Liver (tissue), 9 donors: Measurements from ENCODE around the gene OR2A5. TPM values are rescaled to one million over a fixed set of nuclear protein-coding genes. Genes with fewer than 3 reads are reported as not detected.

Experiments used
- DNase-seq: peaks from one replicate; pipeline ENCODE4 v3.0.0-alpha.2; 2017; ENCODE audit warnings: low spot score
- H3K27ac ChIP-seq, 2 donors: one replicate each; pipeline ENCODE4 v1.7.0; 2013; ENCODE audit warnings: inconsistent platforms in 2 of 2, low read length in 2 of 2, control low read depth in 1 of 2, low read depth in 1 of 2, mild to moderate bottlenecking in 1 of 2
- H3K27me3 ChIP-seq, 4 donors: one replicate each; pipeline versions ENCODE4 v1.6.1 to v1.7.0; 2013; ENCODE audit warnings: low read length in 3 of 4, inconsistent platforms in 1 of 4, mild to moderate bottlenecking in 1 of 4, moderate library complexity in 1 of 4; ENCODE audit not compliant: control insufficient read depth in 4 of 4, insufficient read depth in 4 of 4
- H3K36me3 ChIP-seq, 4 donors: one replicate each; pipeline versions ENCODE4 v1.6.1 to v1.7.0; 2013; ENCODE audit warnings: low read length in 3 of 4, mild to moderate bottlenecking in 3 of 4, low read depth in 1 of 4, moderate library complexity in 1 of 4; ENCODE audit not compliant: control insufficient read depth in 4 of 4, insufficient read depth in 3 of 4
- H3K4me1 ChIP-seq, 4 donors: one replicate each; pipeline versions ENCODE4 v1.6.1 to v1.7.0; 2013; ENCODE audit warnings: low read length in 3 of 4, mild to moderate bottlenecking in 3 of 4, moderate library complexity in 1 of 4; ENCODE audit not compliant: control insufficient read depth in 4 of 4, insufficient read depth in 4 of 4
- H3K4me3 ChIP-seq, 3 donors: one replicate each; pipeline versions ENCODE4 v1.6.1 to v1.7.0; 2013; ENCODE audit warnings: low read length in 3 of 3, control low read depth in 1 of 3, low read depth in 1 of 3, mild to moderate bottlenecking in 1 of 3
- H3K9ac ChIP-seq, 2 donors: one replicate each; pipeline ENCODE4 v1.7.0; 2013; ENCODE audit warnings: low read length in 2 of 2, mild to moderate bottlenecking in 2 of 2, moderate library complexity in 2 of 2, control low read depth in 1 of 2, low read depth in 1 of 2
- H3K9me3 ChIP-seq, 4 donors: one replicate each; pipeline versions ENCODE4 v1.6.1 to v1.7.0; 2013; ENCODE audit warnings: low read length in 3 of 4; ENCODE audit not compliant: control insufficient read depth in 4 of 4
- EGR1 ChIP-seq, 2 donors: IDR thresholded peaks; 2 replicates each; pipeline ENCODE4 v1.6.1; 2016 to 2018; ENCODE audit warnings: antibody characterized with exemption in 2 of 2, low read depth in 2 of 2
- FOXA1 ChIP-seq: IDR thresholded peaks from 2 replicates; pipeline ENCODE4 v1.6.1; 2016; ENCODE audit warnings: antibody characterized with exemption
- GABPA ChIP-seq, 2 donors: IDR thresholded peaks in 1 of 2; conservative IDR thresholded peaks in 1 of 2; 2 replicates each; pipeline ENCODE4 v1.6.1; 2016; ENCODE audit warnings: antibody characterized with exemption in 2 of 2, mild to moderate bottlenecking in 1 of 2, moderate library complexity in 1 of 2
- HNF4A ChIP-seq, 2 donors: conservative IDR thresholded peaks; 2 replicates each; pipeline ENCODE4 v1.6.1; 2016; ENCODE audit warnings: antibody characterized with exemption in 2 of 2, mild to moderate bottlenecking in 2 of 2
- HNF4G ChIP-seq: IDR thresholded peaks from 2 replicates; pipeline ENCODE4 v1.6.1; 2016; ENCODE audit warnings: antibody characterized with exemption
- JUND ChIP-seq, 2 donors: IDR thresholded peaks; 2 replicates each; pipeline ENCODE4 v1.6.1; 2016; ENCODE audit warnings: antibody characterized with exemption in 2 of 2
- NR2F2 ChIP-seq: IDR thresholded peaks from 2 replicates; pipeline ENCODE4 v1.6.1; 2016; ENCODE audit warnings: antibody characterized with exemption
- RAD21 ChIP-seq, 2 donors: IDR thresholded peaks; 2 replicates each; pipeline ENCODE4 v1.6.1; 2016; ENCODE audit warnings: antibody characterized with exemption in 2 of 2, mild to moderate bottlenecking in 2 of 2
- RXRA ChIP-seq, 2 donors: IDR thresholded peaks; 2 replicates each; pipeline ENCODE4 v1.6.1; 2017 to 2018; ENCODE audit warnings: antibody characterized with exemption in 2 of 2, mild to moderate bottlenecking in 1 of 2
- SP1 ChIP-seq: IDR thresholded peaks from 2 replicates; pipeline ENCODE4 v1.6.1; 2018; ENCODE audit warnings: antibody characterized with exemption, mild to moderate bottlenecking
- TAF1 ChIP-seq: conservative IDR thresholded peaks from 2 replicates; pipeline ENCODE4 v1.6.1; 2016; ENCODE audit warnings: antibody characterized with exemption, mild to moderate bottlenecking
- WGBS: extraction: QIAGEN DNeasy Blood & Tissue Kit; methylation state at CpG from one replicate; pipeline ENCODE4 v1.1.7; 2013; 5-methylcytosine and 5-hydroxymethylcytosine counted together
- polyA plus RNA-seq, 2 donors: library from polyadenylated mRNA; stranded (reverse) in 1 of 2; unstranded in 1 of 2; fragments of 200-250 nt in 1 of 2; fragments of >200 nt in 1 of 2; fragmentation: Nextera tagmentation in 1 of 2; extraction: Ambion mirVana in 1 of 2; gene quantifications; one replicate each; pipeline versions ENCODE4 v1.2.1 to v1.2.3, GENCODE V29; 2013 to 2015
- total RNA-seq, 2 donors: library from RNA; depleted of rRNA; stranded (reverse); fragments of >200 nt; gene quantifications; one replicate each; pipeline ENCODE4 v1.2.3, GENCODE V29; 2014
- TF ChIP-seq, protein P1 (sequence below): IDR thresholded peaks from 2 replicates; pipeline ENCODE4 v1.6.1; 2016; ENCODE audit warnings: antibody characterized with exemption
- TF ChIP-seq, protein P2 (sequence below): IDR thresholded peaks from 2 replicates; pipeline ENCODE4 v1.6.1; 2016; ENCODE audit warnings: antibody characterized with exemption
- TF ChIP-seq, protein P3 (sequence below): IDR thresholded peaks from 2 replicates; pipeline ENCODE4 v1.6.1; 2016; ENCODE audit warnings: antibody characterized with exemption, mild to moderate bottlenecking
- TF ChIP-seq, protein P4 (sequence below): IDR thresholded peaks from 2 replicates; pipeline ENCODE4 v1.6.1; 2016; ENCODE audit warnings: antibody characterized with exemption
- donor health status: healthy.
- donor health status: healthy.
- donor health status: healthy.
- donor health status: healthy.
- donor health status: healthy.

OR2A5 gene, protein sequence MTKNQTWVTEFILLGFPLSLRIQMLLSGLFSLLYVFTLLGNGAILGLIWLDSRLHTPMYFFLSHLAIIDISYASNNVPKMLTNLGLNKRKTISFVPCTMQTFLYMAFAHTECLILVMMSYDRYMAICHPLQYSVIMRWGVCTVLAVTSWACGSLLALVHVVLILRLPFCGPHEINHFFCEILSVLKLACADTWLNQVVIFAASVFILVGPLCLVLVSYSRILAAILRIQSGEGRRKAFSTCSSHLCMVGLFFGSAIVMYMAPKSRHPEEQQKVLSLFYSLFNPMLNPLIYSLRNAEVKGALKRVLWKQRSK
- total RNA-seq (under 1 TPM in 1 of 2 donors, not detected in 1; 0.28 TPM), polyA plus RNA-seq (not detected)

DNA sequence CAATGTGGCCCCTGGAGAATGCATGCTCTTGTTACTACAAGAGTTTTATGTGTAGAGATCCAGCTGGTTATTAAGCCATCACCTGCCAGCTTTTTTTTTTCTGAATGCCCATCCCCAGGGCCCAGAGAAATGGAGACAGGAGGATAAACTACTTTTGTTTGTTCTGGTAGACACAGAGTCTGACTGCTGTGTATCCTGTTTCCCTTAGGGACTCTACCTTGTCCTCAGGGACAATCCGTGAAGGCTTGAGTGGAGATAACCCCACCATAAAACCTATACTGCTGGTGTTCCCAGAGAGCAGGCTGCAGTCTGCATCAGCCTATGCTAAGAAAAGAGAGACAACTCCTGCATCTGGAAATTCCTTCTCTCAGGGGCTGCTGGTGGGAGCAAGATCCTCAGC lies at the start of gene OR2A5:
OR2A5 (plus strand) TSS at position 301 of the 400 bp plus-strand sequence. CDS start 1,454 bp downstream, outside the sequence.
- WGBS = 54% methylated on average over 1 of the region's 1 CpG

DNA sequence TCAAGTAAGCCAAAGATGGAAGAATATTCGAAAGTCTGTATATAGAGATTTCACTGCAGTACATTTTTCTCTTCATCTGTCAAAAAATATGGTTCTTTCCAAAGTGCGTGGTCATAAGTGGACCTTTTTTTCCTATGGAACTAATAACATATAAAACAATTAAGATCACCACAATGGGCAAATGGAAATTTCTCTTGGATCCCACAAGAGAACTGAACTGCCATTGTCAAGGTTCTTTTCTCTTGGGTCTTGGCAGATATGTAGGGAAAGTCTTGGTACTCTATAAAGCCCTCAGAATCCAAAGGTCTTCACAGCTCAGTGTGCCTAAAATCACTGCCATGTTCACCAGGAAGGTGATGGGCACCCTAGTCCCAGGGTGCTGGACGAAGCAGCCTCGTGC lies 48.7 kb upstream of the OR2A5 start, which contains the start of gene OR6B1:
OR6B1 (plus strand) TSS at position 301 of the 400 bp plus-strand sequence. CDS start 3,677 bp downstream, outside the sequence.
- Histone ChIP-seq H3K27me3 (peaks cover 0 to 4% (median 0%) of the 10 kb centered on the region in 4 donors), H3K9ac (no peak within 1 kb of the TSS), H3K4me3 (no peak within 1 kb of the TSS), H3K36me3 (no peaks in the 10 kb centered on the region), H3K4me1 (no peaks in the 10 kb centered on the region), H3K9me3 (no peaks in the 10 kb centered on the region), H3K27ac (no peak within 1 kb of the TSS)
- 88% methylated on average over 4 of the region's 4 CpGs for WGBS
- no peak for DNase-seq
- no peak for TF ChIP-seq SP1
- TF ChIP-seq NR2F2 = no peak
- no peak for TF ChIP-seq HNF4A (conservative IDR thresholded peaks at IDR 0.05)
- TF ChIP-seq RAD21 (IDR thresholded peaks at IDR 0.05) = no peak
- TF ChIP-seq GABPA (IDR thresholded peaks at IDR 0.05 in 1 of 2, conservative IDR thresholded peaks at IDR 0.05 in 1 of 2) = no peak
- TF ChIP-seq TAF1 = no peak
- no peak for TF ChIP-seq EGR1 (IDR thresholded peaks at IDR 0.05; ENCODE audit: low read depth in 2 of 2)
- TF ChIP-seq, protein P1, sequence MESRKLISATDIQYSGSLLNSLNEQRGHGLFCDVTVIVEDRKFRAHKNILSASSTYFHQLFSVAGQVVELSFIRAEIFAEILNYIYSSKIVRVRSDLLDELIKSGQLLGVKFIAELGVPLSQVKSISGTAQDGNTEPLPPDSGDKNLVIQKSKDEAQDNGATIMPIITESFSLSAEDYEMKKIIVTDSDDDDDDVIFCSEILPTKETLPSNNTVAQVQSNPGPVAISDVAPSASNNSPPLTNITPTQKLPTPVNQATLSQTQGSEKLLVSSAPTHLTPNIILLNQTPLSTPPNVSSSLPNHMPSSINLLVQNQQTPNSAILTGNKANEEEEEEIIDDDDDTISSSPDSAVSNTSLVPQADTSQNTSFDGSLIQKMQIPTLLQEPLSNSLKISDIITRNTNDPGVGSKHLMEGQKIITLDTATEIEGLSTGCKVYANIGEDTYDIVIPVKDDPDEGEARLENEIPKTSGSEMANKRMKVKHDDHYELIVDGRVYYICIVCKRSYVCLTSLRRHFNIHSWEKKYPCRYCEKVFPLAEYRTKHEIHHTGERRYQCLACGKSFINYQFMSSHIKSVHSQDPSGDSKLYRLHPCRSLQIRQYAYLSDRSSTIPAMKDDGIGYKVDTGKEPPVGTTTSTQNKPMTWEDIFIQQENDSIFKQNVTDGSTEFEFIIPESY = no peak
- TF ChIP-seq JUND (IDR thresholded peaks at IDR 0.05) = no peak
- TF ChIP-seq, protein P2, sequence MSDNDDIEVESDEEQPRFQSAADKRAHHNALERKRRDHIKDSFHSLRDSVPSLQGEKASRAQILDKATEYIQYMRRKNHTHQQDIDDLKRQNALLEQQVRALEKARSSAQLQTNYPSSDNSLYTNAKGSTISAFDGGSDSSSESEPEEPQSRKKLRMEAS = no peak
- TF ChIP-seq RXRA (IDR thresholded peaks at IDR 0.05) = no peak
- TF ChIP-seq, protein P3, sequence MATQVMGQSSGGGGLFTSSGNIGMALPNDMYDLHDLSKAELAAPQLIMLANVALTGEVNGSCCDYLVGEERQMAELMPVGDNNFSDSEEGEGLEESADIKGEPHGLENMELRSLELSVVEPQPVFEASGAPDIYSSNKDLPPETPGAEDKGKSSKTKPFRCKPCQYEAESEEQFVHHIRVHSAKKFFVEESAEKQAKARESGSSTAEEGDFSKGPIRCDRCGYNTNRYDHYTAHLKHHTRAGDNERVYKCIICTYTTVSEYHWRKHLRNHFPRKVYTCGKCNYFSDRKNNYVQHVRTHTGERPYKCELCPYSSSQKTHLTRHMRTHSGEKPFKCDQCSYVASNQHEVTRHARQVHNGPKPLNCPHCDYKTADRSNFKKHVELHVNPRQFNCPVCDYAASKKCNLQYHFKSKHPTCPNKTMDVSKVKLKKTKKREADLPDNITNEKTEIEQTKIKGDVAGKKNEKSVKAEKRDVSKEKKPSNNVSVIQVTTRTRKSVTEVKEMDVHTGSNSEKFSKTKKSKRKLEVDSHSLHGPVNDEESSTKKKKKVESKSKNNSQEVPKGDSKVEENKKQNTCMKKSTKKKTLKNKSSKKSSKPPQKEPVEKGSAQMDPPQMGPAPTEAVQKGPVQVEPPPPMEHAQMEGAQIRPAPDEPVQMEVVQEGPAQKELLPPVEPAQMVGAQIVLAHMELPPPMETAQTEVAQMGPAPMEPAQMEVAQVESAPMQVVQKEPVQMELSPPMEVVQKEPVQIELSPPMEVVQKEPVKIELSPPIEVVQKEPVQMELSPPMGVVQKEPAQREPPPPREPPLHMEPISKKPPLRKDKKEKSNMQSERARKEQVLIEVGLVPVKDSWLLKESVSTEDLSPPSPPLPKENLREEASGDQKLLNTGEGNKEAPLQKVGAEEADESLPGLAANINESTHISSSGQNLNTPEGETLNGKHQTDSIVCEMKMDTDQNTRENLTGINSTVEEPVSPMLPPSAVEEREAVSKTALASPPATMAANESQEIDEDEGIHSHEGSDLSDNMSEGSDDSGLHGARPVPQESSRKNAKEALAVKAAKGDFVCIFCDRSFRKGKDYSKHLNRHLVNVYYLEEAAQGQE = no peak

More for the DNA sequence above, at the start of gene OR2A5:
- H3K9me3 ChIP-seq = no peaks in the 10 kb centered on the region
- H3K27me3 ChIP-seq = no peaks in the 10 kb centered on the region
- no peaks in the 10 kb centered on the region for H3K4me1 ChIP-seq
- no peak within 1 kb of the TSS for H3K27ac ChIP-seq
- H3K4me3 ChIP-seq = no peak within 1 kb of the TSS
- no peak within 1 kb of the TSS for H3K9ac ChIP-seq
- TF ChIP-seq JUND (IDR thresholded peaks at IDR 0.05) (no peak), RXRA (IDR thresholded peaks at IDR 0.05) (no peak), HNF4G (no peak), SP1 (no peak), EGR1 (IDR thresholded peaks at IDR 0.05; ENCODE audit: low read depth in 2 of 2) (no peak), NR2F2 (no peak), RAD21 (IDR thresholded peaks at IDR 0.05) (no peak), TAF1 (no peak), FOXA1 (no peak)
- TF ChIP-seq, protein P4, sequence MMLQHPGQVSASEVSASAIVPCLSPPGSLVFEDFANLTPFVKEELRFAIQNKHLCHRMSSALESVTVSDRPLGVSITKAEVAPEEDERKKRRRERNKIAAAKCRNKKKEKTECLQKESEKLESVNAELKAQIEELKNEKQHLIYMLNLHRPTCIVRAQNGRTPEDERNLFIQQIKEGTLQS = no peak
- TF ChIP-seq, protein P2 = no peak
- no peak for DNase-seq
- H3K36me3 ChIP-seq = no peaks in the 10 kb centered on the region
